ENCODE measurements around the gene RB1.
"Not testable (repeated sequence)": the region's sequence is repeated elsewhere in the genome, so short reads cannot be mapped to it uniquely, and the experiment has no call there.

RB1 gene

DNA sequence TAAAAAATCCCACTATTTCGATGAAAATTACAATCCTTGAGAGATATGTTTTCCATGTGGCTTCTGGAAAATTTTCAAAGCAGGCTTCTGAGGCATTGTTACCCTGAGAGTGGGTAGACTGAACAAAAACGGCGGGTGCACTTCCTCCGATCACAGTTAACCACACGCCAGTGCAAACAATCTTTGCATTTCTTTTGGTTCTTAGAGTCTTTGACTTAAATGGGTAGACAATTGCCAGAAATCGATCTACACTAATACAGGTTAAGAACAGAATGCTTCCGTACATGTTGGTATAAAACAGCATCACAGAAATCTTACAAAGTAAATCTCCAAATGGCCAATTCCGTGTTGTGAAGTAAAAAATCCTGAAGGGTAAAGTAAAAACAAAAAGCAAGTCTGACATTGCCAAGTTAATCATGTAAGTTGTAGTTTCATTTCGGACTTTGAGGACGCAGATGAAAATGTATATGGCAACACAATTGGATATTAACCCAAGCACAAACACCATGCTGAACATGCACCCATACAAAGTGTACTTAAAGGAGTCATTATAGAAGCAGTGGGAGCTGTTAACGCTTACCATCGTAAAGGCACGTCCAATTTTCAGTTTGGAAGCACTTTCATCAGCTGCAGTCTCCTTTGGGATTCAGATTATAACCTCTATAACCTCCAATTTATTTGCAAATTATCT lies 108.4 kb downstream of the RB1 start:
- DNase-seq: peak; percentile 13

GRCh38 chr13:48412881-48413351 lies 109.4 kb downstream of the RB1 start, which contains the start of gene LPAR6:
Gene LPAR6 (minus strand): TSS chr13:48413113. CDS start chr13:48412423, 690 bp downstream.
- DNase-seq: peak; percentile 43

DNA sequence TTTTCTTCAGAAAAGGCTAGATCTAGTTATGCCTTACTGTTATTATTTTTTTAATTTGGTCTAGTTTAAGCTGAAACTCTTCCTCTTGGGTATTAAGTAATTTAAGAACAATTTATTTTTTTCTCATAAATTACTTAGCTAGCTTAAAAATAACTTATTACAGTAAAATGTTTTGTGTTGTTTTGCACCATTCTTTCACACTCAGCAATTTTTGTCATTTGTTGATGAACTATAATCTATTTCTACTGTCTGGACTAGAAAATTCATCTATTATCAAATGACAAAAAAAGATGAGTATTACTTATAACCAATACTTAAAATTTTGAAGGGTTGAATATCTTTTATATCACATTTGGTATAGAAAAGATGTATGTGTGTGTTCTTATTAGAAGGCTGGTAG lies 111.0 kb downstream of the RB1 start:
- DNase-seq: no peak

- no peak for DNase-seq
Observed at GRCh38 chr13:48415516-48415915, 112.0 kb downstream of the RB1 start.

GRCh38 chr13:48422003-48422402 lies 118.5 kb downstream of the RB1 start:
- DNase-seq: not testable (repeated sequence)

GRCh38 chr13:48424212-48424611 lies 120.7 kb downstream of the RB1 start:
- no peak for DNase-seq

DNA sequence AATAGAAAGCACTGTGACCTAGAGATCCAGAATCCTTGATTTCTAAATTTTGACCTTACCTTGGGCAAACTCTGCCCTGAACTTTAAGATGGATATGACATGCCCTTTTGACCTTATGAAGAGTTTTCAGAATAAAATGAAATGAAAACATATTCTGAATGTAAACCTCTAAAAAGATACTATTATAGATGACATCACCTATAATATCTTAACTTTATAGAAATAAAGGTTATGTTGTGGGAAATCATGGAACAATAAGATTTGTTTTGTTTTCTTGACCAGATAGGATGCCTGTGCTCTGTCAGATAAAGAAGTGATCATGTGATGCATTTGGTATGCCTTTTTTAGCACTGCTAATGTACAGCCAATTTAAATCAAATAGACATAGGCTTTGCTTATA lies 122.5 kb downstream of the RB1 start:
- DNase-seq: no peak

GRCh38 chr13:48426755-48427298 lies 123.3 kb downstream of the RB1 start:
- not testable (repeated sequence) for DNase-seq

DNA sequence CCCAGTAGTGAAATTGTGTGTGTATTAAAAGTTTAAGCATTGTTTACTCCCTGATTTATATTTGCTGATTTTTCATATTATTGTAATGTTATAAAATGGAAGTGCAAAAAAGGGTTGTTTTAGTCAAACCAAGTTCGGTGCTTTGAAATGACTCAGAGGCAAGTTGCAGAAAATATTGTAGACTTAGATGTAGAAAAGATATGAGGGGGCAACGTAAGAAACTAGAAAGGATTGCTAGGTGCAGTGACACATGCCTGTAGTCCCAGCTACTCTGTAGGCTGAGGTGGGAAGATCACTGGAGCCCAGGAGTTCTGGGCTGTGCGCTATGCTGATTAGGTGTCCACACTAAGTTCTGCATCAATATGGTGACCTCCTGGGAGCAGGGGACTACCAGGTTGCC lies 125.5 kb downstream of the RB1 start:
- DNase-seq: no peak

- no peak for DNase-seq
Observed at GRCh38 chr13:48429886-48430285, 126.3 kb downstream of the RB1 start.

DNA sequence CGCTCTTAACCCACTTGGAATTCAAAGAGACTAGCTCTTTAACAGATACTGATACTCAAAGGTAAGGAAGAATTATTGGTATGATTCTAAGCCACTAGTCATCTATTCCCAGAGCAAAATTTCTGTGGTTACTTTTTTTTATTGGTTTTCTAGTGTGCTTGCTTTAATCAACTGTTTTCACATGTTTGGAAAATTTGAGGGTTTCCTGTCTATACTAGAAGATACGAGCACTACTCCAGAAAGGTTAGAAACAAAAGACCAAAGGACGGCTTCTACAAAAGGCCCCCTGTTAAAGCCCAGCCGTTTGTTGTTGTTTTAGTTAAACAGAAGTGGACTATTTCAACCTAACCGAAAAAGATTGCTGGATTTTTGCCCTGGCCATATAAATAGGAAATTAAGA lies 127.9 kb downstream of the RB1 start:
- no peak for DNase-seq

- peak; percentile 69 for DNase-seq
Observed at GRCh38 chr13:48431987-48432615, 128.6 kb downstream of the RB1 start.

DNA sequence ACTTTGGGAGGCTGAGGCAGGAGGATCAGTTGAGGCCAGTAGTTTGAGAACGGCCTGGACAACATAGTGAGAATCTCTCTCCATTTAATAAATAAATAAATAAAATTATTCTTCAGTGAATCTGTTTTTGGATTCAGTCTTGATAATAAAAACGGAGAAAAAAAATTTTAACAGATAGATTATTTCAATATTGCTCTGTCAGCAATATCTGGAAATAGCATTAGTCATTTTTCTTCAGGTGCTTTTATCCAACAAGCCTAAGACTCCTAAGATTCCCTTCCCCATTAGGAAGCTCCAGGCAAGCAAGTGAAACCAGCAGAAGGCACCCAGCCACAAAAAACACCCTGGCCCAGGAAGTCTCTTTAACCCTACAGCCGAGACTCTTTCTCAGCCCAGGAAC lies 130.6 kb downstream of the RB1 start:
- DNase-seq: no peak

GRCh38 chr13:48436661-48437288 lies 133.2 kb downstream of the RB1 start:
- DNase-seq: no peak

DNA sequence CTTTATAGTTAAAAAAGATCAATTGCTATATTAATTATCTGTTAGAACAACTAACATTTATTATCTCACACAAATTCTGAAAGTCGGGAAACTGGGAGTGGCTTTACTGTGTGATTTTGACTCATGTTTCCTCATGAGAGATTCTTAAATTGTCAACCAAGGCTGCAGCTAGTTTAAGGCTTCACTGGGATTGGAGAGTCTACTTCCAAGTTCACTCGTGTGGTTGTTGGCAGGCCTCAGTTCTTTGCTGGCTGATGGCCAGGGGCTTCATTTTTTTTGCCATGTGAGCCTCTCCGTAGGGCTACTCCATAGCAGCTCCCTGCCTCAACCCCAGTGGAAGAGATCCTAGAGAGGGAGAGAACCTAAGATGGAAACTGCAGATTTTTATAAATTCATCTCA lies 133.8 kb downstream of the RB1 start:
- peak; percentile 39 for DNase-seq

GRCh38 chr13:48443442-48444208 lies 140.1 kb downstream of the RB1 start:
- DNase-seq: no peak

DNA sequence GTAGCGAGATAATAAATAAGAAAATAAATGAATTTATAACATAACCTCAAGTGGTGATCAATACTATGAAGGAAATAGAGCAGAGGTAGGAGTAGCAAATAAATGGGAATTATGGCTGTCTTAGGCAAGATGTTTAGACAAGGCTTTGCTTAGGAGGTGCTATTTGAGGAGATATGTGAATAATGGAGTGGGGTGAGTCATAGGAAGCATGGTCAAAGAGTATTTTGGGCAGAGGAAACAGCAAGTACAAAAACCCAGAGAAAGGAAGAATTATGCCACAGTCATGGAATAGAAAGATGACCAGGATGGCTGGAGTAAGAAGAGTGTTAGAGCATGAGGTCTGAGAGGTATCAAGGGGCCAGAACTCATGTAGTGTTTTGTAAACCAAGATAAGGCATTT lies 142.9 kb downstream of the RB1 start:
- peak; percentile 81 for DNase-seq

DNA sequence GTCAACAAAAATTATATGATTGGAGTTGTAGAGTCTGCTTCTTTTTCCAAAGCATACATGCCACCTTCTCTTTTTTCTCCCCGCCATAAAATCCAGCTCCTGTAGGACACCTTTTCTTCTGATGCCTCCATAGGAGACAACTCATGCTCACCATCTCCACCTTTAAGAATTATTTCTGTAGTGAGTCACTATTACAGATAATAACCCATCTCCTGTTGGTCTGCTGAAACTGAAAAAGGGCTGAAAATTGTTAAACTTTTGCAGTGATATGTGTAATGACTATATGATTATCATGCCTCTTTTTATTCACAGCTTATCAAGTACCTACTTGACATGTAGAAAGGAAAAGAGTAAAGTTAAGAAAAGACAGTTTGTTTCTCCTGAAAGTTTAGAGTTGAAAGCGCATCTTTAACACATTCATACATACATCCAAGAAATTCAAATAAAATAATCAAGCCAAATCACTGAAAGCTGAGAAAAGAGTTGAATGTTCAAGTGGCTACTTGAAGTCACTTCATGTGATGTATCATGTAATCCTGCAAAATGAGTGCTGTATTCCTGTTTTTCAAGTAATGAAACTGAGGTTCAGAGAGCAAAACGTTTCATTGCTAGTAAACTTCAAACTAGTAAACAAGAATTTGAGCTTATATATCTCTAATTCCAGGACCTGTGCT lies 144.9 kb downstream of the RB1 start:
- no peak for DNase-seq

GRCh38 chr13:48448959-48449614 lies 145.5 kb downstream of the RB1 start:
- DNase-seq: peak; percentile 64

GRCh38 chr13:48449656-48450055 lies 146.1 kb downstream of the RB1 start:
- DNase-seq: no peak

- DNase-seq: peak; percentile 32
Observed at GRCh38 chr13:48451196-48451595, 147.6 kb downstream of the RB1 start.

GRCh38 chr13:48456546-48456945 lies 153.0 kb downstream of the RB1 start:
- DNase-seq: no peak
